GM10248 (cell line): ENCODE measurements around the gene CLASP1.

Experiments
- CTCF ChIA-PET: fragments of 300-600 bp; sonication (Branson Sonifier 250); formaldehyde crosslinking; extraction: SDS; loops from one replicate; lab custom pipeline; 2021; ENCODE audit warnings: antibody characterized with exemption; lab: Yijun Ruan, JAX
- POLR2A ChIA-PET: fragments of 350-650 bp; sonication (Branson Sonifier 250); formaldehyde crosslinking; extraction: SDS; loops from one replicate; lab custom pipeline; 2020; ENCODE audit warnings: antibody characterized with exemption; lab: Yijun Ruan, JAX
- DNase-seq: peaks from one replicate; pipeline ENCODE4 v3.0.0; 2012; ENCODE audit errors: extremely low spot score
- TF ChIP-seq, protein P1 (sequence below): IDR thresholded peaks from 2 replicates; pipeline ENCODE4 v1.5.1; 2012; ENCODE audit warnings: mild to moderate bottlenecking, low read depth; ENCODE audit errors: extremely low read depth, missing control alignments, control extremely low read depth

Gene CLASP1

DNA sequence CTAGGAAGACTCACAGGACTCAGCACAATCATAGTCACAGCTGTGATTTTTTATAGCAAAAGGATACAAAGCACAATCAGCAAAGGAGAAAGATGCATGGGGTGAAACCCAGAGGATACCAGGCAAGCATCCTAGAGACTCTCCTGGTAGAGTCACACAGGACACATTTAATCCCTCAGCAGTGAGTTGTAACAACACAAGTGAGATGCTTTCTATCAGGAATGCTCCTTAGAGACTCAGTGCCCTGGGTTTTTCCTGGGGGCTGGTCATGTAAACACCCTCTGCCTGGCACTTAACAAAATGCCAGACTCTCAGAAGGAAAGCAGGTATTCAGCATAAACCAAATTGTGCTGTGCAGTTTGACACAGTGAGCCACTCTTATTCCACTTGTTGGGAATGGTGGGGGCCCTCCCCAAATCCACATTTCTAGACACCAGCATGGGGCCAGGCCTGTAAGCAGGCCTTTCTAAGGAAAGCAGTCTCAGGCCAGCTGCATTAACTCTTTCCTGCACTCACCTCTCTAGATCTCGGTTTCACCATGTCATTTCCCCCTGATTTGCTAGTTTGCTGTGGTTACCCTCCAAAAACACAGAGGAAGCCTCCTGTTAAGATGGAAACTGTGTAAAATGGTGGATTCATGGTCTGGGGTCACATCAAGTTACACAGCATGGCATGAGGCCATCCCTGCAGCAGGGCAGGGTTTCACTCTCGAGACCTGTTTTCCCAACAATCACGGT lies 135.5 kb downstream of the CLASP1 start:
- DNase-seq = no peak
- CTCF ChIA-PET = interaction anchor here (1.2 kb wide), 1 partner anchor 9 kb away, joined by 4 read pairs; no protein-coding TSS in a partner anchor
- TF ChIP-seq, protein P1, sequence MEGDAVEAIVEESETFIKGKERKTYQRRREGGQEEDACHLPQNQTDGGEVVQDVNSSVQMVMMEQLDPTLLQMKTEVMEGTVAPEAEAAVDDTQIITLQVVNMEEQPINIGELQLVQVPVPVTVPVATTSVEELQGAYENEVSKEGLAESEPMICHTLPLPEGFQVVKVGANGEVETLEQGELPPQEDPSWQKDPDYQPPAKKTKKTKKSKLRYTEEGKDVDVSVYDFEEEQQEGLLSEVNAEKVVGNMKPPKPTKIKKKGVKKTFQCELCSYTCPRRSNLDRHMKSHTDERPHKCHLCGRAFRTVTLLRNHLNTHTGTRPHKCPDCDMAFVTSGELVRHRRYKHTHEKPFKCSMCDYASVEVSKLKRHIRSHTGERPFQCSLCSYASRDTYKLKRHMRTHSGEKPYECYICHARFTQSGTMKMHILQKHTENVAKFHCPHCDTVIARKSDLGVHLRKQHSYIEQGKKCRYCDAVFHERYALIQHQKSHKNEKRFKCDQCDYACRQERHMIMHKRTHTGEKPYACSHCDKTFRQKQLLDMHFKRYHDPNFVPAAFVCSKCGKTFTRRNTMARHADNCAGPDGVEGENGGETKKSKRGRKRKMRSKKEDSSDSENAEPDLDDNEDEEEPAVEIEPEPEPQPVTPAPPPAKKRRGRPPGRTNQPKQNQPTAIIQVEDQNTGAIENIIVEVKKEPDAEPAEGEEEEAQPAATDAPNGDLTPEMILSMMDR = no peak
- POLR2A ChIA-PET = no interaction called here

DNA sequence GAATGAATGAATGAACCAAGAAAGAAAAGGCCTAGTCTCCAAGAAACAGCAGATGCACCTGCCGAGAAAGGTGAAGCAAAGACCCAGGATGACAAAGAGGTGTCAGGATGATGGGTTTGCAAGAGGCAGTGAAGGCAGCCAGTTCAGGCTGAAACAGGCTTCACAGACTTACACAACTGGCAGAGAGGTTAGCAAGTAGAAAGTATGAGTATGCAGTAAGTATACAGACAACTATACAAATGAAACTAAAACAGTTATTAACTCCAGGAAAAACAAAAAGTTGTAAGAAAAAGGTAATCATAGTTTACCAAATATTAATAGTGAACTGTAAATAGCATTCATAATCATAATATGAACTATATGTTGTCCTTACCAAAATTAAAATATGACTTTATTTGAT lies 138.4 kb downstream of the CLASP1 start:
- CTCF ChIA-PET = no interaction called here
- POLR2A ChIA-PET = no interaction called here
- DNase-seq = no peak
- TF ChIP-seq, protein P1 = no peak

GRCh38 chr2:121506621-121507020 lies 142.6 kb downstream of the CLASP1 start:
- ChIA-PET POLR2A (no interaction called here), CTCF (interaction anchor here (1.7 to 1.9 kb wide), 2 partner anchors 11 to 47 kb away, joined by 3 read pairs; no protein-coding TSS in a partner anchor)
- no peak for DNase-seq
- TF ChIP-seq, protein P1 = no peak

GRCh38 chr2:121505986-121506586 lies 143.2 kb downstream of the CLASP1 start:
- no peak for DNase-seq
- TF ChIP-seq, protein P1 = no peak
- CTCF ChIA-PET = interaction anchor here (1.9 kb wide), 1 partner anchor 163 kb away, joined by 7 read pairs; no protein-coding TSS in a partner anchor
- POLR2A ChIA-PET = no interaction called here

DNA sequence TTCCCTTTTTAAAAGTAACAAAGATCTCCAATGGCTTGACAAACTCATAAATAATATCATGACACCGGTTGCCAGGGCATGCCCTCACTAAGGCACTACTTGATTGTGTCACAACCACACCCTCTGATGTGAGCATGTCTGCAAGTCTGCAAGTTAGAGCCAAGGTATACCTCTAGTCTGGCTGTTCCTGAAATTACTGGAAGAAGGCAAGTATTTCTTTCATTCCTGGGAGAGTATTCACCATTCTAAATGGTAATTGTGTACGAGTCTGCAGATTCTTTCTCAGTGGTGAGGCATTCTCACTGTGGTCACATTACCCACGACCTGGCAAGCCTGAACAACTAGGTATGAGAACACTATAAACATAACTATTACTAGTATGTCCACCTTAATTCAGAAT lies 144.3 kb downstream of the CLASP1 start:
- CTCF ChIA-PET = interaction anchor here (1.3 to 1.9 kb wide), 2 partner anchors 8 to 164 kb away, joined by 4 to 7 read pairs; no protein-coding TSS in a partner anchor
- POLR2A ChIA-PET = no interaction called here
- DNase-seq = no peak
- TF ChIP-seq, protein P1 = no peak

- ChIA-PET CTCF (interaction anchor here (1.3 to 1.9 kb wide), 3 partner anchors 9 to 165 kb away, joined by 3 to 7 read pairs (median 4); no protein-coding TSS in a partner anchor), POLR2A (interaction anchor here (0.6 kb wide), 1 partner anchor 8 kb away, joined by 3 read pairs; no protein-coding TSS in a partner anchor)
- no peak for DNase-seq
- TF ChIP-seq, protein P1 = no peak
Observed at GRCh38 chr2:121504316-121504715, 144.9 kb downstream of the CLASP1 start.
